OCI-LY7 (cell line): ENCODE measurements around the gene RNASEH2A.

Experiments
- CTCF ChIP-seq: fragments of 200-600 bp; sonication (generic); conservative IDR thresholded peaks from 2 replicates; pipeline ENCODE4 v1.5.1; 2014; ENCODE audit warnings: mild to moderate bottlenecking, antibody characterized with exemption, low read length, moderate library complexity, mixed read lengths
- EZH2phosphoT487 ChIP-seq: fragments of 200-600 bp; sonication (generic); IDR thresholded peaks from 2 replicates; pipeline ENCODE4 v1.6.1; 2018; ENCODE audit warnings: low read depth, borderline replicate concordance, mild to moderate bottlenecking, mixed run types, antibody characterized with exemption, low read length, moderate library complexity, mixed read lengths

GRCh38 chr19:12792051-12792852 is 14.1 kb upstream of the RNASEH2A start:
- no peak for TF ChIP-seq CTCF
- no peak for TF ChIP-seq EZH2phosphoT487
